Neuronal stem cell (in vitro differentiated cells): ENCODE data around the gene PXDN.

Experiments
- DNase-seq: peaks from one replicate; pipeline ENCODE4 v3.0.0-alpha.2; 2013; ENCODE audit warnings: low spot score
- H2AFZ ChIP-seq: one replicate; pipeline ENCODE4 v1.6.1; 2013; ENCODE audit warnings: mild to moderate bottlenecking, low read length, inconsistent platforms
- H2AK5ac ChIP-seq: 2 replicates; pipeline ENCODE4 v1.6.1; 2013; ENCODE audit warnings: low read depth, mild to moderate bottlenecking, inconsistent platforms, low read length, moderate library complexity, mixed read lengths
- H2BK120ac ChIP-seq: 2 replicates; pipeline ENCODE4 v1.6.1; 2013; ENCODE audit warnings: low read depth, mild to moderate bottlenecking, inconsistent platforms, low read length, moderate library complexity, mixed read lengths
- H2BK12ac ChIP-seq: one replicate; pipeline ENCODE4 v1.6.1; 2013; ENCODE audit warnings: low read length, inconsistent platforms
- H2BK15ac ChIP-seq: 2 replicates; pipeline ENCODE4 v1.6.1; 2013; ENCODE audit warnings: mild to moderate bottlenecking, low read length, inconsistent platforms, mixed read lengths
- H2BK5ac ChIP-seq: one replicate; pipeline ENCODE4 v1.6.1; 2013; ENCODE audit warnings: inconsistent platforms, mild to moderate bottlenecking, low read length, moderate library complexity
- H3K14ac ChIP-seq: one replicate; pipeline ENCODE4 v1.6.1; 2013; ENCODE audit warnings: low read length, inconsistent platforms
- H3K18ac ChIP-seq: 2 replicates; pipeline ENCODE4 v1.6.1; 2013; ENCODE audit warnings: low read length, inconsistent platforms
- H3K23ac ChIP-seq: 2 replicates; pipeline ENCODE4 v1.6.1; 2013; ENCODE audit warnings: low read depth, mild to moderate bottlenecking, mixed read lengths, low read length, inconsistent platforms; ENCODE audit not compliant: poor library complexity
- H3K27ac ChIP-seq: replicated peaks from 3 replicates; pipeline ENCODE4 v1.5.1; 2013; ENCODE audit warnings: low read length, inconsistent platforms
- H3K27me3 ChIP-seq, 3 experiments: 2 replicates each; pipeline ENCODE4 v1.6.1; 2013; ENCODE audit warnings: low read length in 3 of 3, mild to moderate bottlenecking in 2 of 3, inconsistent platforms in 1 of 3, low read depth in 1 of 3, mixed read lengths in 1 of 3, moderate library complexity in 1 of 3; ENCODE audit not compliant: control insufficient read depth in 3 of 3, insufficient read depth in 3 of 3
- H3K36me3 ChIP-seq, 2 donors: replicated peaks in 1 of 2; 2 replicates each; pipeline ENCODE4 v1.6.1; 2013; ENCODE audit warnings: low read length in 2 of 2; ENCODE audit not compliant: control insufficient read depth in 2 of 2, insufficient read depth in 2 of 2
- H3K4ac ChIP-seq: 2 replicates; pipeline ENCODE4 v1.6.1; 2013; ENCODE audit warnings: inconsistent platforms, mild to moderate bottlenecking, low read length, moderate library complexity
- H3K4me1 ChIP-seq, 2 donors: 1 replicate in 1 of 2; 2 replicates in 1 of 2; pipeline ENCODE4 v1.6.1; 2013; ENCODE audit warnings: low read length in 2 of 2, low read depth in 1 of 2; ENCODE audit not compliant: control insufficient read depth in 2 of 2, insufficient read depth in 1 of 2
- H3K4me2 ChIP-seq: one replicate; pipeline ENCODE4 v1.6.1; 2013; ENCODE audit warnings: mild to moderate bottlenecking, low read length, inconsistent platforms; ENCODE audit not compliant: insufficient read depth, poor library complexity, severe bottlenecking
- H3K4me3 ChIP-seq, 2 donors: 2 replicates each; pipeline ENCODE4 v1.5.1; 2013; ENCODE audit warnings: low read length in 2 of 2, mild to moderate bottlenecking in 2 of 2, inconsistent platforms in 1 of 2, moderate library complexity in 1 of 2
- H3K79me1 ChIP-seq: one replicate; pipeline ENCODE4 v1.6.1; 2013; ENCODE audit warnings: low read depth, mild to moderate bottlenecking, inconsistent platforms, low read length, moderate library complexity
- H3K9ac ChIP-seq: one replicate; pipeline ENCODE4 v1.6.1; 2013; ENCODE audit warnings: mild to moderate bottlenecking, low read depth, low read length, inconsistent platforms; ENCODE audit not compliant: poor library complexity
- H3K9me3 ChIP-seq, 2 donors: replicated peaks in 1 of 2; 2 replicates each; pipeline versions ENCODE3 to v1.6.1; 2013; ENCODE audit warnings: low read length in 2 of 2, mild to moderate bottlenecking in 2 of 2, inconsistent platforms in 1 of 2, low read depth in 1 of 2, mixed read lengths in 1 of 2, moderate library complexity in 1 of 2; ENCODE audit not compliant: control insufficient read depth in 2 of 2, insufficient read depth in 1 of 2
- H4K8ac ChIP-seq: one replicate; pipeline ENCODE4 v1.6.1; 2013; ENCODE audit warnings: low read depth, mild to moderate bottlenecking, inconsistent platforms, low read length, moderate library complexity
- H4K91ac ChIP-seq: one replicate; pipeline ENCODE4 v1.6.1; 2013; ENCODE audit warnings: low read length, low read depth, mild to moderate bottlenecking, inconsistent platforms; ENCODE audit not compliant: poor library complexity
- WGBS, 2 donors: extraction: QIAGEN DNeasy Blood & Tissue Kit; methylation state at CpG; one replicate each; pipeline ENCODE4 v1.1.7; 2013; ENCODE audit warnings: missing lambda C conversion rate in 2 of 2, mixed read lengths in 1 of 2; ENCODE audit not compliant: insufficient read length in 2 of 2, insufficient replicate concordance in 1 of 2; ENCODE audit errors: extremely low coverage in 2 of 2; 5-methylcytosine and 5-hydroxymethylcytosine counted together

Gene PXDN

DNA sequence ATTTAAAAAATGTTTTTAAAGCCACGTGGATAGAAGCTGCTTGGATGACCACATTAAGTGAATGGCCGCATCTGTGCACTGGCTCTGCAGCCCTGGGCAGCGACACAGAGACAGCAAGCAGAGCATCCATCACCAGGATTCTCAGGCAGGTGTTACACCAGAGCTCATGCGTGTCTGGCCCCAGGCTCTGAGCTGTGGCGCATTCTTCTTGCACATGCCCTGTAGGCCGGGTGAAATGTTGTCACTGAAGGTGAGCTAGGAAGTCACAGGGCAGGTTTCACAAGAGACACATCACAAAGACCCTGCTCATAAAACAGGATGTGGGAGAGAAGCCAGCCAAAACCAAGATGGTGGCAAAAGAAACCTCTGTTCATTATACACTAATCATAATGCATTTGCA, 8.4 kb upstream of the PXDN start:
- Histone ChIP-seq H2BK120ac (no peak overlapping the region), H4K91ac (no peak overlapping the region), H2AFZ (no peak overlapping the region), H2BK15ac (no peak overlapping the region), H2BK12ac (no peak overlapping the region), H3K4me1 (peaks cover 0 to 2% of the 10 kb centered on the region in 2 donors), H2BK5ac (no peak overlapping the region), H3K9ac (no peak overlapping the region), H3K4me2 (no peak overlapping the region), H3K14ac (no peak overlapping the region), H3K27me3 (no peaks in the 10 kb centered on the region), H3K27ac (no peak overlapping the region), H2AK5ac (no peak overlapping the region), H3K79me1 (no peaks in the 10 kb centered on the region), H3K4ac (no peak overlapping the region), H3K4me3 (no peak overlapping the region), H3K18ac (no peak overlapping the region), H3K23ac (no peak overlapping the region), H3K36me3 (peaks cover 0 to 1% of the 10 kb centered on the region in 2 donors), H4K8ac (no peak overlapping the region), H3K9me3 (peaks cover 6 to 16% of the 10 kb centered on the region in 2 donors)
- WGBS, 2 donors = no CpG with 5 or more reads among the region's 6 CpGs
- DNase-seq = no peak

DNA sequence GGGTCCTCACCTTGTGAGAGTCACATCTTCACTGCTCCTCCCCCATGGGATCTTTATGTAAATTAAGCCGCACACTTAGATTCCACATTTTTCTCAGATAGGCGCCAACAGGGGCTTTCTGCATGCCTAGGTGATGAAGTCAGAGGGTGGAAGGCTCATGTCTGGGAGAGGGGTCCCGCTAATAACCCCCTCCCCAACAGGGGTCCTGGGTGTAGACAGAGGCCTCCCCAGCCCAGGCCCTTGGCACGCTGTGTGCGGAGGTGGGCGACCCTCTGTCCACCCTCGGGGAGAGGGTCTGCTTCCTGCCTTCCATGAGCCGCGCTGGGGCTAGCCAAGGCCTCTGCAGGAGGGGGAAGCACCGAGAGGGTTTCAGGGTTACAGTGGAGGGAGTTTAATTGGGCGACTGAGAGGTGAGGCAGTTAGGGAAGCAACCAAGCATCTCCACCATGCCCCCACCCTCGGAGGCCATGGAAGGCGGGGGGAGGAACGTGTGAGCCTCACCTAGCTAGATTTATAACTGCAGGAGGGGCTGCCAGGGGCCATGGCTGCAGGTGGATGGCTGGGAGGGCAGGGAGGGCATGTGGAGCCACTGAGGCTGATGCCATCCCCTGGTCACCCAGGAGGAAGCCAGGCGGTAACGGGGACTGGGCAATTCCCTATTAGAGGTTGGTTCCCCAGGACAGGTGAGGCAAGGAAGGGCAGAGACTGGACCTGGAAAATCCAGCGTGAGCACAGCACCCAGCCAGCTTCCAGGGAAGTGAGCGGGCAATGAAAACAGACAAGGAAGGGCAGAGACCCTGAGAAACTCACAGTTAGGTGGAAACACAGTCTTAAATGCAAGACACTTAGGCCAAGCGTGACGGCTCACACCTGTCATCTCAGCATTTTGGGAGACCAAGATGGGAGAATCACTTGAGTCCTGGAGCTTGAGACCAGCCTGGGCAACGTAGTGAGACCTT, 7.7 kb upstream of the PXDN start:
- Histone ChIP-seq H3K4me1 (peaks cover 0 to 2% of the 10 kb centered on the region in 2 donors), H4K91ac (peak overlapping the region; percentile 64), H3K23ac (peak overlapping the region; percentile 17), H2BK15ac (peak overlapping the region; percentile 16), H2BK12ac (no peak overlapping the region), H3K9me3 (peaks cover 6 to 16% of the 10 kb centered on the region in 2 donors), H3K9ac (no peak overlapping the region), H2BK120ac (no peak overlapping the region), H2AFZ (no peak overlapping the region), H3K4ac (no peak overlapping the region), H3K4me3 (no peak overlapping the region), H3K14ac (no peak overlapping the region), H4K8ac (no peak overlapping the region), H2AK5ac (peak overlapping the region; percentile 66), H3K4me2 (no peak overlapping the region), H3K27me3 (no peaks in the 10 kb centered on the region), H3K36me3 (peaks cover 0 to 1% of the 10 kb centered on the region in 2 donors), H3K27ac (no peak overlapping the region), H3K18ac (peak overlapping the region; percentile 91), H2BK5ac (peak overlapping the region; percentile 18), H3K79me1 (no peaks in the 10 kb centered on the region)
- no peak for DNase-seq
- WGBS, 2 donors = no CpG with 5 or more reads among the region's 21 CpGs

DNA sequence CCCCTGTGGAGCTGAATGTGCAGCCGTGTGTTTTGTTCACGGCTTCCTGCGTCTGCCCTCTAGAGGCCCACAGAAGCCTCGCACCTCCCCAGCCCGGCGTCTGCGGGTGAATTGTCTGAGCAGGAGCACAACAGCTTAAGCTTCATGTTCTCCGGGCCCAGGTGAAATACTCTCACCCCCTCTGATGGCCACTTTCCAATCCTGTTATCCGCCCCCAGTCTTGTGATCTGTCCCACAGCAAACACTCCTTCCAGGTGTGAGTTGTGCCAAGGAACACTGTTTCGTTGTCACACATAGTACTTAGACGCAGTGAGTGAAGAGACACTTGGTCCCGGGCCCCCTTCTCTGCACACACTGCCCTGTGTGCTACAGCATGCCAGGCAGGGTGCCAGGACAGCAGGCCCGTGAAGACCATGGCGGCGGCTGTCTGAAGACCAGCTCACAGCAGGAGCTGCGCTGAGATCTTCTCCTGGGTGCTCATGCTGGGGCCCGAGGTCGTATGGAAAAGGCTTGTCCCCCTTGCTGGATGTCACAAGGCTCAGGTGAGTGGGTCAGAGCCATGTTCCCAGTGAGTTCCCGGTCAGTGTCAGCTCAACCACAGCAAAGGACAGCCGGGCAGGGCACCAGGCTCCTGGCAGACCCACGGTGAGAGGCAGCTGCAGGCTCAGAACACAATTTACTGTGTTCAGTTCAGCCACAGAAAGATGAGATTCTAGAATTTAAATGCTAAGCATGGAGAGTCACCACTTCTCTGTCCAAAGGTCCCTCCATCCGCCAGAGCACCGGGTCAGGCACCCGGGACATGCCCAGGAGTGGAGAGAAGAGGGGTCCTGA, 6.8 kb upstream of the PXDN start:
- H4K8ac ChIP-seq = no peak overlapping the region
- H2AFZ ChIP-seq = no peak overlapping the region
- no peaks in the 10 kb centered on the region for H3K79me1 ChIP-seq
- DNase-seq = peak; percentile 48
- H3K4me2 ChIP-seq = no peak overlapping the region
- peak overlapping the region; percentile 21 for H3K14ac ChIP-seq
- WGBS, 2 donors = no CpG with 5 or more reads among the region's 24 CpGs
- peak overlapping the region; percentile 62 for H2BK5ac ChIP-seq
- H4K91ac ChIP-seq = no peak overlapping the region
- H3K4me3 ChIP-seq = no peak overlapping the region
- peak overlapping the region; percentile 46 for H3K9ac ChIP-seq
- no peak overlapping the region for H2AK5ac ChIP-seq
- H2BK15ac ChIP-seq = peak overlapping the region; percentile 81
- peak overlapping the region; percentile 83 for H3K23ac ChIP-seq
- no peaks in the 10 kb centered on the region for H3K27me3 ChIP-seq
- H3K36me3 ChIP-seq = peaks cover 0 to 3% of the 10 kb centered on the region in 2 donors
- H2BK12ac ChIP-seq = peak overlapping the region; percentile 24
- peak overlapping the region; percentile 91 for H3K18ac ChIP-seq
- H3K4ac ChIP-seq = no peak overlapping the region
- peaks cover 8 to 18% of the 10 kb centered on the region in 2 donors for H3K9me3 ChIP-seq
- peak overlapping the region; percentile 69 for H2BK120ac ChIP-seq
- no peak overlapping the region for H3K27ac ChIP-seq
- H3K4me1 ChIP-seq = peaks cover 0 to 2% of the 10 kb centered on the region in 2 donors
